Spinal cord (tissue), 10 donors: Measurements from ENCODE around the gene MTCH2. TPM values are rescaled to one million over a fixed set of nuclear protein-coding genes. Genes with fewer than 3 reads are reported as not detected.
A peak's percentile ranks its signal among the peaks of the same experiment; 100 is the strongest.
"Not testable (repeated sequence)": the region's sequence is repeated elsewhere in the genome, so short reads cannot be mapped to it uniquely, and the experiment has no call there.

ENCODE experiments used
- DNase-seq, 6 donors: peaks; one replicate each; pipeline versions ENCODE4 v3.0.0 to v3.0.0-alpha.2; 2013 to 2015; ENCODE audit warnings: low spot score in 6 of 6, low read depth in 4 of 6
- H3K27ac ChIP-seq: one replicate; pipeline ENCODE4 v1.5.1; 2013; ENCODE audit warnings: low read depth, low read length, control low read depth
- H3K27me3 ChIP-seq: one replicate; pipeline ENCODE4 v1.6.1; 2013; ENCODE audit warnings: low read length; ENCODE audit not compliant: control insufficient read depth, insufficient read depth
- H3K36me3 ChIP-seq: one replicate; pipeline ENCODE4 v1.6.1; 2013; ENCODE audit warnings: low read length; ENCODE audit not compliant: control insufficient read depth, insufficient read depth
- H3K4me1 ChIP-seq: one replicate; pipeline ENCODE4 v1.6.1; 2013; ENCODE audit warnings: low read length; ENCODE audit not compliant: control insufficient read depth, insufficient read depth
- H3K4me3 ChIP-seq: one replicate; pipeline ENCODE4 v1.5.1; 2013; ENCODE audit warnings: low read depth, low read length, control low read depth
- H3K9me3 ChIP-seq: one replicate; pipeline ENCODE4 v1.6.1; 2013; ENCODE audit warnings: low read length; ENCODE audit not compliant: control insufficient read depth, insufficient read depth
- WGBS: methylation state at CpG from one replicate; pipeline ENCODE4 v1.1.5; 2013; ENCODE audit warnings: missing lambda C conversion rate; ENCODE audit not compliant: insufficient coverage; 5-methylcytosine and 5-hydroxymethylcytosine counted together
- long read RNA-seq, 4 donors: transcript quantifications; one replicate each; lab custom pipeline, GENCODE V29; 2026
- polyA plus RNA-seq, 2 donors: library from polyadenylated mRNA; unstranded; fragments of 120-200 nt; gene quantifications; one replicate each; pipeline ENCODE4 v1.2.1, GENCODE V29; 2013; ENCODE audit not compliant: insufficient read length in 2 of 2
- total RNA-seq, 2 donors: library from RNA; depleted of rRNA in 1 of 2; stranded (reverse); fragments of 120-200 nt in 1 of 2; fragments of >200 nt in 1 of 2; gene quantifications; one replicate each; pipeline versions ENCODE4 v1.2.3 to v1.2.4, GENCODE V29; 2013 to 2014
- donor health status: healthy.

The MTCH2 gene
- total RNA-seq (10 to 100 TPM; 73.0 to 77.9 TPM), polyA plus RNA-seq (100 to 1,000 TPM; 103 to 106 TPM)
- long read RNA-seq, donor 1, transcript MTCH2-201 (13 exons, 2,587 nt): major isoform, 30 of 74 reads
- long read RNA-seq, donor 1, partial matches to known transcripts: 43 of 74 reads
- long read RNA-seq, donor 1, other reads (novel, unspliced or antisense): 0 of 74 reads
- long read RNA-seq, donor 2, transcript MTCH2-201 (13 exons, 2,587 nt): major isoform, 8 of 13 reads
- long read RNA-seq, donor 2, partial matches to known transcripts: 0 of 13 reads
- long read RNA-seq, donor 2, other reads (novel, unspliced or antisense): 5 of 13 reads
- long read RNA-seq, donor 3, transcript MTCH2-201 (13 exons, 2,587 nt): major isoform, 19 of 25 reads
- long read RNA-seq, donor 3, partial matches to known transcripts: 6 of 25 reads
- long read RNA-seq, donor 3, other reads (novel, unspliced or antisense): 0 of 25 reads
- long read RNA-seq, donor 4, transcript MTCH2-201 (13 exons, 2,587 nt): major isoform, 28 of 54 reads
- long read RNA-seq, donor 4, partial matches to known transcripts: 21 of 54 reads
- long read RNA-seq, donor 4, other reads (novel, unspliced or antisense): 0 of 54 reads

GRCh38 chr11:47642099-47642855 is at the start of gene MTCH2:
Gene MTCH2, minus strand, starts transcription at chr11:47642559. Its CDS starts 94 bp downstream, at chr11:47642465.
- no peaks in the 10 kb centered on the region for H3K27me3 ChIP-seq
- peak; percentile 92 to 99 (median 97) for DNase-seq
- H3K4me3 ChIP-seq: peak within 1 kb of the TSS; percentile 72
- H3K27ac ChIP-seq: peak within 1 kb of the TSS; percentile 89
- WGBS: 0% methylated on average over 75 of the region's 78 CpGs
- peaks cover 16% of the 10 kb centered on the region for H3K4me1 ChIP-seq
- peaks cover 11% of the 10 kb centered on the region for H3K36me3 ChIP-seq
- no peaks in the 10 kb centered on the region for H3K9me3 ChIP-seq

GRCh38 chr11:47691979-47692378 is 49.6 kb upstream of the MTCH2 start:
- no peak for DNase-seq
- H3K9me3 ChIP-seq: no peaks in the 10 kb centered on the region
- no peak overlapping the region for H3K27ac ChIP-seq
- H3K4me3 ChIP-seq: no peak overlapping the region
- 60% methylated on average over 1 of the region's 2 CpGs for WGBS
- H3K27me3 ChIP-seq: no peaks in the 10 kb centered on the region
- no peaks in the 10 kb centered on the region for H3K36me3 ChIP-seq
- H3K4me1 ChIP-seq: no peaks in the 10 kb centered on the region

DNA sequence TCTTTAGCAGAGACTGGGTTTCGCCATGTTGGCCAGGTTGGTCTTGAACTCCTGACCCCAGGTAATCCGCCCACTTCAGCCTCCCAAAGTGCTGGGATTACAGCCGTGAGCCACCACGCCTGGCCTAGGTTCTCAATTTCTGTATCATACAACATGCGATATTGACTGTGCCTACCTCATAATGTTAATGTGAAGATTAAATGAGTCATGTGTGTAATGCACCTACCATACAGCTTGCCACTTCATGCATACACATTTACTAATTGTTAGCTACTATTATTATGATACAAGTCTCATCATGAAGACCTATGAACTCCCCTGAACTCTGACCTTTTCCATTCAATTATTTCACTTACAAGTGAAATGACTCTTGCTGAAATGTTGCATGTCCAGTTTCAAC is 47.1 kb upstream of the MTCH2 start:
- Histone ChIP-seq H3K9me3 (no peaks in the 10 kb centered on the region), H3K4me3 (no peak overlapping the region), H3K4me1 (no peaks in the 10 kb centered on the region), H3K27ac (no peak overlapping the region), H3K27me3 (no peaks in the 10 kb centered on the region), H3K36me3 (no peaks in the 10 kb centered on the region)
- no peak for DNase-seq
- WGBS: 94% methylated on average over 2 of the region's 5 CpGs

DNA sequence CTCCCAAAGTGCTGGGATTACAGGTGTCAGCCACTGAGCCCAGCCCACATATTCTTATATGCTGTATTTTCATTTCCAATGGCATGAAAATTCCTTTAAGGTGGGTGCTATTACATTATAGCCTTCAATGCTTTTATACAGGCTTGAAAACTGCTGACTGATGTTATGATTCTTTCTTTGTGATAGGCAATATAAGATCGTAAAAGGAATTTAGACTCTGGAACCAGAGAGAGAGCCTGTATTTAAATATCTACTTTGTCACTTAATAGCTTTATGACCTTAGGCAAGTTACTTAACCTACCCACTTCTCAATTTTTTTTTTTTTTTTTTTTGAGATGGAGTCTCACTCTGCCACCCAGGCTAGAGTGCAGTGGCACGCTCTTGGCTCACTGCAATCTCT is 46.6 kb upstream of the MTCH2 start:
- 100% methylated on average over 1 of the region's 2 CpGs for WGBS
- Histone ChIP-seq H3K4me1 (no peaks in the 10 kb centered on the region), H3K27me3 (no peaks in the 10 kb centered on the region), H3K36me3 (no peaks in the 10 kb centered on the region), H3K4me3 (no peak overlapping the region), H3K9me3 (no peaks in the 10 kb centered on the region), H3K27ac (no peak overlapping the region)
- DNase-seq: no peak

DNA sequence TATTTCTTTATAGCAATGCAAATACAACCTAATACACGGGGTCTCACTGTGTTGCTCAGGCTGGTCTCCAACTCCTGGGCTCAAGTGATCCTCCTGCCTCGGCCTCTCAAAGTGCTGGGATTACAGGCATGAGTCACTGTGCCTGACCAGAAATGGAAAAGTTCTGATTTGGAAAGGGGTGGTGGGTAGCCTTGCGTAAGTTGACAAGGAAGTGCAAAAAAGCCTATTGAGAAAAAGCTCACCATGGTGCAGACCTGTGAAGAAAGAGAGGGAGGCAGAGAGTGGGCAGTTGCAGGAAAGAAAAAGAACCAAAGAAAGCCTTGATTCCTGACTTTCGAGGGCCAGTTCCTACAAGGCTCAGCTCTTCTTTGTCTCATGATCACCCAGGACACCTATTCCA is 45.8 kb upstream of the MTCH2 start:
- no peak for DNase-seq
- Histone ChIP-seq H3K36me3 (no peaks in the 10 kb centered on the region), H3K4me1 (no peaks in the 10 kb centered on the region), H3K9me3 (no peaks in the 10 kb centered on the region), H3K4me3 (no peak overlapping the region), H3K27ac (no peak overlapping the region), H3K27me3 (no peaks in the 10 kb centered on the region)
- WGBS: 92% methylated on average over 2 of the region's 4 CpGs

GRCh38 chr11:47686704-47687103 is 44.3 kb upstream of the MTCH2 start:
- H3K27ac ChIP-seq, H3K36me3 ChIP-seq, DNase-seq, H3K27me3 ChIP-seq, H3K4me1 ChIP-seq, H3K4me3 ChIP-seq, H3K9me3 ChIP-seq: not testable (repeated sequence)
- WGBS: no CpG with 5 or more reads among the region's 3 CpGs

DNA sequence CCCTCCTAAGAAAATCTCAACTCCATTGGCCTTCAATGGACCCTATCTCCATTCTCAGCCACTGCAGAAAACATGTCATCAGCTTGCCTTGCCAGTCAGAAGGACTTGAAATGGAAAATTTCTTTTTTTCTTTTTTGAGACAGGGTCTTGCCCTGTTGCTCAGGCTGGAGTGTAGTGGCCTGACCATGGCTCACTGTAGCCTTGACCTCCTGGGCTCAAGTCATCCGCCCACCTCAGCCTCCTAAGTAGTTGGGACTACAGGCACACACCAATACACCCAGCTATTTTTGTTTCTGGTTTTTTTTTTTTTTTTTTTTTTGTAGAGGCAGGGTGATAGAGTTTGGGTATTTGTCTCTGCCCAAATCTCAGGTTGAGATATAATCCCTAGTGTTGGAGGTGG is 43.8 kb upstream of the MTCH2 start:
- Histone ChIP-seq H3K27me3 (no peaks in the 10 kb centered on the region), H3K27ac (no peak overlapping the region), H3K4me3 (no peak overlapping the region), H3K36me3 (no peaks in the 10 kb centered on the region), H3K4me1 (no peaks in the 10 kb centered on the region), H3K9me3 (no peaks in the 10 kb centered on the region)
- DNase-seq: no peak
- WGBS: no CpG with 5 or more reads among the region's 1 CpG

GRCh38 chr11:47675851-47676250 is 33.5 kb upstream of the MTCH2 start:
- no peak for DNase-seq
- H3K27ac ChIP-seq: no peak overlapping the region
- H3K9me3 ChIP-seq: no peaks in the 10 kb centered on the region
- H3K27me3 ChIP-seq: no peaks in the 10 kb centered on the region
- no peaks in the 10 kb centered on the region for H3K4me1 ChIP-seq
- no peaks in the 10 kb centered on the region for H3K36me3 ChIP-seq
- no peak overlapping the region for H3K4me3 ChIP-seq
- 94% methylated on average over 2 of the region's 2 CpGs for WGBS

DNA sequence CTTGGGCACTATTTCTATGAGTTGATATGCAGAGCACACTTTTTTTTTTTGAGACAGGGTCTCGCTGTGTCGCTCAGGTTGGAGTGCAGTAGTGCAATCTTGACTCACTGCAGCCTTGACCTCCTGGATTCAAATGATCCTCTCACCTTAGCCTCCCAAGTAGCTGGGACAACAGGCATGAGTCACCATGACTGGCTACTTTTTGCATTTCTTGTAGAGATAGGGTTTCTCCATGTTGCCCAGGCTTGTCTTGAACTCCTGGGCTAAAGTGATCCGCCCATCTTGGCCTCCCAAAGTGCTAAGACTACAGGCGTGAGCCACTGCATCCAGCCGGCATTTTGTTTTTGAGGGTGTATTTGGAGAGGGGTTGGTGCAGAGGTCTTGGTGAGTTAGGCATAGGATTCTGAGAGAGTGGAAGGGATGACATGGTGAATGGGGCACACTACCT is 29.9 kb upstream of the MTCH2 start:
- H3K4me1 ChIP-seq: no peaks in the 10 kb centered on the region
- 95% methylated on average over 5 of the region's 5 CpGs for WGBS
- no peaks in the 10 kb centered on the region for H3K36me3 ChIP-seq
- no peaks in the 10 kb centered on the region for H3K27me3 ChIP-seq
- H3K27ac ChIP-seq: no peak overlapping the region
- no peaks in the 10 kb centered on the region for H3K9me3 ChIP-seq
- no peak for DNase-seq
- H3K4me3 ChIP-seq: no peak overlapping the region
